ENCODE data around the gene BATF3. TPM values are rescaled to one million over a fixed set of nuclear protein-coding genes. Genes with fewer than 3 reads are reported as not detected.

BATF3 gene
- total and polyA plus RNA-seq, 9 of the 15 experiments (the other 6 are each of a cell fraction or from before 2014, with no cell fraction given): 0.40 to 3.8 (median 2.0) TPM

DNA sequence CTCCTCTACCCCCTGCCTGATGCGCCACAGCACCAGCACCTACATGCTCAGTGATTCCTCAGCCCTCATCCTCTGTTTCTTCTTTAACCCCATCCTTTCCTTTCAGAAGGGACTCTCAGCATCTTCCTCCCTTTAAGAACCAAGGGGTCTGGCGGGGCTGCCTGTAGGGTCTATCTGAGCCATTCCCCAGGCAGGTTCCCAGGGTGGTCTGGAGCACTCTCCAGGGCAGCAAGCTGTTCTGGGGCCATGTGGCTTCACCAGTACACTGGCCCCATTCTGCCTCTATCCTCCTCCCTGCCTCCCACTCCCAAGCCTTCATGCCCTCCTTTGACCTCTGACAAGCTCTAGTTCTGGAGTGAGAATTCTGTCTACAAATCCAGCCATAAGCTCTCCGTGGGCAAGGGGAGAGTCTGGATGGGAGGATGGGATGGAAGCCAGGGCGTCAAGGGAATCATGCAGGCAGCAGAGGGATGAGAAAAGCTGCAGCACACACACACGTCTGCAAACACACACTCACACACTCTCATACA lies 10.4 kb downstream of the BATF3 start (continued):
- TF ChIP-seq ZNF146 (CRISPR knock-in tag; IDR thresholded peaks at IDR 0.05; ENCODE audit: unreplicated experiment): no peak

DNA sequence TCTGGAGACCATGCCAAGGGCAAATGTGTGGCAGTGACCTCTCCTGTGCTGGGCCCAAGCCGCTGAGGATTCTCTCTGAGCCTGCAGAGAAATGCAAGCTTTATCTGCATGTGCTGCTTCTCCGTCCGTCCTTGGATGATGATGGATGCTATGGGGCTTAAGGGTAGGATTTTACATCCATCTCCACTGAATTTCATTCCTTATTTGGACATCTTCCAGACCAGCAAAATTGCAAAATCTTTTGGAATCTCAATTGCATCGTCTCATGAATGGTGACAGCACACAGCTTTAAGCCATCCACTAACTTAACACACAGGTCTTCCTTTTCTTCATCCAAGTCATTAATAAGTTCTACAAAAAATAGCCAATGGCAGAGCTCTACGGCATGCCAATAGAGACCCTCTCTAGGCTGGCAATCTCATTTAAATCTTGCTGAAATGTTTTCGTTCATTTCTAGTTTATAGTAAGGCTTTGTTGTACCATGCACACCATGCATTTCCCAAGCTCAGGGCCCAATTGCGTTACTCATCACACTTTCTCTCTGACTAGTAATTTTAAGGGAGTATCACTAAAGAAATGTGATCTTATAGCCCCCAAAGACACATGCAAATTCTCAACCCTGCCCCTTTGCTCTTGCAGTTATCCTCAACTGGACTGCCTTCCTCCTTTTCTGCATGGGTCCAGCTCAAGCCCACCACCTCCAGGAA lies 11.1 kb downstream of the BATF3 start:
- H3K4me3 ChIP-seq: no peak overlapping the region
- 3% methylated on average over 7 of the region's 7 CpGs for WGBS (ENCODE audit: insufficient coverage, low coverage, missing lambda C conversion rate)
- no peaks in the 10 kb centered on the region for H3K36me3 ChIP-seq (ENCODE audit: control insufficient read depth, insufficient read depth, low read length)
- no peaks in the 10 kb centered on the region for H4K20me1 ChIP-seq (replicated peaks; ENCODE audit: control insufficient read depth, insufficient read depth, low read length)
- ChIA-PET POLR2A (no interaction called here), CTCF (ENCODE audit: low intra/inter-chr PET ratio) (no interaction called here)
- H3K4me1 ChIP-seq (replicated peaks in 1 of 2; ENCODE audit: control insufficient read depth in 2 of 2, insufficient read depth in 2 of 2, low read length in 2 of 2): peaks cover 0 to 3% of the 10 kb centered on the region in 2 experiments; a peak in 2 of 5 replicates
- intact Hi-C loops (cut with micrococcal nuclease): no loop called here
- peaks cover 62 to 89% of the 10 kb centered on the region in 2 experiments for H3K27me3 ChIP-seq (ENCODE audit: control insufficient read depth in 2 of 2, insufficient read depth in 2 of 2, low read length in 2 of 2)
- BruUV-seq (replicated peaks): no TSS peak
- H3K9me3 ChIP-seq (replicated peaks; ENCODE audit: control insufficient read depth, insufficient read depth, low read depth, low read length): no peaks in the 10 kb centered on the region
- H3K4me2 ChIP-seq (ENCODE audit: insufficient read depth, low read length): no peak overlapping the region
- ATAC-seq (no peak), FAIRE-seq (no peak), DNase-seq (ENCODE audit: extremely low read depth in 1 of 4, low spot score in 3 of 4) (no peak)
- H3K9ac ChIP-seq (ENCODE audit: insufficient read depth in 1 of 2, low read depth in 2 of 2, low read length in 2 of 2): no peak overlapping the region
- no peak overlapping the region for H2AFZ ChIP-seq (ENCODE audit: low read depth, low read length)
- in situ Hi-C loops (cut with MboI): no loop called here
- no peaks in the 10 kb centered on the region for H3K79me2 ChIP-seq (ENCODE audit: control insufficient read depth, insufficient read depth, low read length)
- TF ChIP-seq ZFP36 (IDR thresholded peaks at IDR 0.05; ENCODE audit: low read depth, low read length, partially characterized antibody) (peak; percentile 82), FOSL1 (tag; conservative IDR thresholded peaks at IDR 0.05) (no peak), EZH2 (IDR thresholded peaks at IDR 0.05; ENCODE audit: borderline replicate concordance, low read depth, low read length) (no peak), RUNX1 (IDR thresholded peaks at IDR 0.05; ENCODE audit: low read depth) (no peak)
- H3K27ac ChIP-seq (ENCODE audit: extremely low read depth, low read depth, low read length): no peak overlapping the region
- no peaks in the 10 kb centered on the region for H3K9me1 ChIP-seq (ENCODE audit: control insufficient read depth, insufficient read depth, low read length)
